CD4-positive, alpha-beta T cell treated with Interleukin-6 for 4 hours (primary cell): ENCODE results near the gene CLEC12A.
"Not testable (repeated sequence)": the region's sequence is repeated elsewhere in the genome, so short reads cannot be mapped to it uniquely, and the experiment has no call there.

Experiments used
- DNase-seq: peaks from one replicate; pipeline ENCODE4 v3.0.0-alpha.2; 2020; ENCODE audit warnings: mixed read lengths

CLEC12A gene

DNA sequence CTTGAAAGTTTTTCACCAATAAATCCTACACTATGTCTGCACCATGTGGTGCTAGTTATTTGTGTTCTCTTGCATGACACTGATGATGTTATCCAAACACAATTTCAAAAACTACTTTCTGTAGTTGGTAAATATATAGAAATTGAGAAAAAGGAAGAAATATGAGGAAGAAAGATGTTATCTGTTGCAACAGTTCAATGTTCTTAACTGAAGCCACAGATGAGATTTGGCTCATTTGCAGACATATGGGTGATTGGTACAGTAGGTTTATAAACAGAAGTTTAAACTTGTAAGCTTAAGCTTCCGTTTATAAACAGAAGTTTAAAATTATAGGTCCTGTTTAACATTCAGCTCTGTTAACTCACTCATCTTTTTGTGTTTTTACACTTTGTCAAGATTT, at the start of gene CLEC12A:
TSS of gene CLEC12A (plus strand) at position 229 of the 400 bp plus-strand sequence. CDS start 188 bp downstream, outside the sequence.
- no peak for DNase-seq

DNA sequence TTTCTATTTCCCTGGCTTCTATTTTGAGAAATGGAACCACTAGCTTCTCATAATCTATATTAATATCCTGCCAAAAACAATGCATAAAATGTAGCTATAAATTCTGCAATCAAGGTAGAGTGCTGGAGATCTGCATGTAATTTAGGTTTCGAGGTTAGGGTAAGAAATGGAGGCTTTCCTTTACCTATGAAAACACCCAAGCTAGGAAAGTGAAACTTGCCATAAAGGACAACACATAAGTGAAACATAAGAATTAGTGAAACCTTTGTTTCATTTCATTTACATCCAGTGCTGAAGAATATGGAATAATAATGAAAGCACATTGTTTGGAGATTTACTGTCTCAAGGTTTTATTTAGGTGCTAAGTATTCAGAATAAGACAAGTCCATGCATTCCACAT, 48.8 kb upstream of the CLEC12A start:
- no peak for DNase-seq

DNA sequence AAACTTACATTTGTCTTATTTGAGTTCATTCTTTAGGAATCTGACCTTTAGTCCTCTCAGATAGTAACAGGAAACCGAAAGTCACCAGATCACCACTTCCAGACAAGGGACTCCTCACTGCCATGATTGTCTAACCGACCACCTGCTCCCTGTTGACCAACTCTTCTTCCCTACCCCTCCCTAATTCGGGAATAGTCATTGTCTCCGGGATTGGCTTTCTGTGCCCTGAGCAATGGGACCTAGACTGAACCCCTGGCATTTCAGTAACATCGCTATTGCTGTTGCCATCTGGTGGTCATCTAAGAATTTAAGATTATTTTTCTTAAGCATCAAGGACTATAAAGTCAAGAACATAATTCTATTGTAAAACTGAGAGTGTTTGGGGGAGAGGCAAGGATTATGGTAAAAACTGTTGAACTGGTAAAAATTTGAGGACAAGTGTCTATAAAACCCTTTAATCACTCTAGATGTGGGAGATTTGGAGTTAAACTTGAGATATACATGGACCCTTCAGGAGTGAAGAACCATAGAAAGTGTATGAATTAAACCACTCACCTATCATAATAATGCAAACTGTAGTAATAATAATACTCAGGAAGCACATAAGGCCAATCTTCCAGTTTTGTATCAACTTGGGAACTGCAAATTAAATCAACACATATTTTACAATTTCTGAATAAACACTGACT, 45.4 kb upstream of the CLEC12A start:
- peak; percentile 26 for DNase-seq

DNA sequence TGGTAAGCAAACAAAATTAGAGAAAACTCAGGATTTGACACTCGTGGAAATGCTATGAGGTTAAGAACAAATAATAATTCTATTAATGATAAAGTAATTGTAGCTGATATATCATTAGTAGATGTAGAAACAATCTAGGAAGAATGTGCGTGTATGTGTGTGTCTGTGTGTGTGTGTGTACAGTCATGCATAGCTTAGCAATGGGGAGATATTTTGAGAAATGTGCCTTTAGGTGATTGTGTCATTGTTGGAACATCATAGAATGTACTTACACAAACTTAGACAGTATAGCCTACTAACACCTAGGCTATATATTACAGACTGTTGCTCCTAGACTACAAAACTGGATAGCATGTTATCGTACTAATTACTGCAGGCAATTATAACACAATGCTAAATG, 44.3 kb upstream of the CLEC12A start:
- DNase-seq: no peak

DNA sequence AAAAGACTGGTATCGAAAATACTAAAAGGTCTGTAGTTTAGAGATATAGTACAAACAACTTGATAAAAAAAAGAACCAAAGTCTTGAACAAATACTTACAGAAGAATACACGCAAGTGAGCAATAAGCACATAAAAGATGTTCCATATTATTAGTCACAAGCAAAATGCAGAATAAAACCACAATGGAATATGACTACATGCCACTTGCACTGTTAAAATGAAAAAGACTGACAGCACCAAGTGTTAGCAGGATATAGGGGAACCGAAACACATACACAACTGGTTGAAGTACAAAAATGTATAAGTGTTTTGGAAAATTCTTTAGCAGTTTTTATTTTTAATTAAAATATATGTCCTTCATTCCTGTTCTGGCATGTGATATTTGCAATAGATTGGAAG, 42.6 kb upstream of the CLEC12A start:
- DNase-seq: no peak

DNA sequence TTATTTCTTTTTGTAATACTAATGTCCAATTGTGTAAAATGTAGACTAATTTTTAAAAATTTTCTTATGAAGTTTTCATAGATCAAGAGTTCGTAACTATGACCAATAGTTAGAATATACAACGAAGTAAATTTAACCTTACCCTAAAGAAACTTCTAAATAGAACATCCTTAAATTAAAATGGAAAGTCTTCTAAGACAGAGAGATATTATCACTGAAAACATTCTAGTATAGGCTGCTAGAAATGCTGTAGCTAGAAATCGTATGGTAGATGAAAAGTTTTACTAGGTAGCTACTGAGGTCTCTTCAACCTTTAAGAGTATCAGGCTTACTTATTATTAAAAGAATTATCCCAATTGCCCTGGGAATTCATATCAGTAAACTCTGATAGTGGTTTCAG, 40.0 kb upstream of the CLEC12A start:
- DNase-seq: no peak

DNA sequence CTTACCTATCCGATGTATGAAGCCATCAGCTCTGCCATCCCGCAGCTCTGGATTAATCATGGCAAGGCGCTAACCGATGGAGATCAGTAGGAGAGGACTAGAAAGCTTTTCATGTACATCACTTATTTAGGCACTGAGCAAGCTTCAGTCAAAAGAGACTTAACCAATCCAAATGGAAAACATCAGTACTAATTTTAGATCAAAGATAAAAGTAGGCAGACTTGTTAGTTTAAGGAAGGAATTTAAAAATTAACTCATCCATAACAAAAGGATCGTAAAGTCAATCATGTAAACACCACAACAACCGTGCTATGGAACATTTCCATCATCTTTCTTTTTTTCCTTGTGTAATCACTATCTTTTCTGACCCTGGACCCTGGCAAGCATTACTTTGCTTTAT, 38.9 kb upstream of the CLEC12A start, which contains the start of gene CLEC2A:
TSS of gene CLEC2A (minus strand) at position 101 of the 400 bp plus-strand sequence. CDS start at position 60, 41 bp downstream.
- DNase-seq: no peak

DNA sequence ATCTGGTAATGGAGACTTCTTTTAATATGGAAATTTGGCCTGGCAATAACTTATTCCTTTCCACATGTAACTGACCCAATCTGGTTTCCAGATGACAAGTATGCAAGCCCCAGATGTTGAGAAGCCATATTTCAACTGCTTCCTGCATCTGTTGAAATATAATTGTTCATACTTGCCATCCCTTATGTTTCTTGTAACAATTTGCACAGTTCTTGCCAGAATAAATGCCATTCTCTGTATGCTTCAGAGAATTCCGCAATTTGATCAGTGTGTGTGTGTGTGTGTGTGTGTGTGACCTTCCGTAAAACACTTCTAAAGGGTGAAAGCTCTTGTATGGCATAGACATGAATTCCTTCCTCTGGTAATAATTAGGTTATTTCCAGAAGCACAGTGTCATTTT, 37.3 kb upstream of the CLEC12A start:
- no peak for DNase-seq

DNA sequence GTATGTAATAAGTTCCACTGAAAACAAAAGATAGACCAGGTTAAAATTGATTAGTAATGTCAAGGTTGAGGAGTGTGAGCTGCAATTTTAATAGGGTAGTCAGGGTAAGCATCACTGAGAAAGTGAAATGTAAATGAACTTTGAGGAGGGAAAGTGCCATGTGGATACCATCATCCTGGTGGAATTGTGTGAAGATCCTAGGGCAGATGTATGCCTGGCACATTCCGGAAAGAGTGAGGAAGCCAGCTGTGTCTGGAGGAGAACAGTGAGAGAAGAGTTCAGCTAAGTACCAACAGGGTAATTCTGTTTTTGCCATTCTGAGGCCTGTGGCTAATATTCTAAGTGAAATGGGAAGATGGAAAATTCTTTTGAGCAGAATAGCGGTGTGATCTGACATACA, 36.2 kb upstream of the CLEC12A start:
- no peak for DNase-seq

DNA sequence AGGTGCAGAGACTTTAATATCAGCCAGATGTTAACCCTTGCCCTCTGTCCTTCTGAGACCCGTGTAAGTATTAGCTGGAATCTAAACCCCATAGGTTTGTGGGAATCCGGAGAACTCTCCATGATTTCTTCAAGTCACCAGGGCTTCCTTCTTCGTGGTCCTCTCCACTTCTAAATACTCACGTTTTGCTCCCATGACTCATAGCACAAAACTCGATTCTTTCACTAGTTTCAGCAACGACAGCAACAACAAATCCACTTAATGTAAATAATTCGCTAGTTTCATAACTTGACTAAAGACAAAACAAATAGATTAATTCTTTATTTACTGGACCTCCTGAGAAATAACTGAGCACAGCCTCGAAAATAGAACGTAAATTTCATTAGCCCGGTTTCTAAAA, 34.6 kb upstream of the CLEC12A start:
- DNase-seq: no peak

DNA sequence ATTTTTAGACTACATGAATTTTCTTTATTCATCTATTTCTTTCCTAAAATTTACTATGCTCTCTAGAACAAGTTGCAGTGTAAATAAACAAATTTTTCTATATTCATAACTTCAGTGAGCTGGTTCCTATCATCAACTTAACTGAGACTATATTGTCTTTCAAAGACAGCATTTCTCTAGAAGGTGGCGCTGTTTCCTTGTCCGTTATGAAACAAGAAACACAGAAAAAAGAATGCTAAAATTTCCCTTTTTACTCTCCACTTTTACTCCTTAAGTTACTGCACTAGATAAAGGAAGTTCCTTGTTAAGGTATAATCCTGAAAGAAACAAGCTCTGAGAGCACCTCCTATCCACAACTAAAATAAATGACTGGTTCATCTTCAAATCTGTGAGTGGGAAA, 30.8 kb upstream of the CLEC12A start:
- peak; percentile 15 for DNase-seq

DNA sequence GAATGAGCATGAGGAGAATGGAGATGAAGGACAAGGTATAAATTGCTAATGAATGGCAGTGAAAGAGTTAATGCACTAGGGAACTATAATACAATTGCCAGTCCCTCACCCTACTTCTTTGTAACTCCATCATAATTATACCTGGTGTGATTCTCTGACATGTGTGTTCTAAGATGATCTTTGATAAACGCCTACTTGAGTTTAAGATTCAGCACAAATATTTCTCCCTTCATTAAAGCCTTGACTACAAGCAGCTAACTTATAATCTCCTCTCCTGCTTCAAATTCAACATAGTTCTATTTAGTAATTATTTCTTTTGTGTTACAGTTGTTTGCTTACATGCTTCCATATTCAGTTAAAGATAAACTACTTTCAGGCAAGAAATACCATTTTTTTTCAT, 29.4 kb upstream of the CLEC12A start:
- no peak for DNase-seq

DNA sequence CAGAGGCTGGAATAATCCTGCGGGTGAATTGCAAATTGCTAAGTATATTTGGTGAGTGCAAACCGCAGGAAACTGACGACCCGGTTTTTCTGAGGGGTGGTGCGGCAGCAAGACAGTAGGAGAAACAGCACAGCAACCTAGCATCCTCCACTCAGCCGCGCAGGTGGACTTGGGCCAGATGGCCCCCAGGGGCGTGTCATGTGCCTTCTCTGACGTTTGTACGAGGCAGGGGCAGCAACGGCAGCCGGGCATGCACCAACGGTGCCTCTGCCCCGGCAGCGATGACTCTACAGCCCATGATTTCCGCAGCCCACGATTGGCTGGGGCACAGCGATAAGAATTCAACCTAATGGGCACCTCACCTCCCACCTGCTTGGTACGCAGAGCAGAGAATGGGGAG, 28.0 kb upstream of the CLEC12A start:
- peak; percentile 14 for DNase-seq

DNA sequence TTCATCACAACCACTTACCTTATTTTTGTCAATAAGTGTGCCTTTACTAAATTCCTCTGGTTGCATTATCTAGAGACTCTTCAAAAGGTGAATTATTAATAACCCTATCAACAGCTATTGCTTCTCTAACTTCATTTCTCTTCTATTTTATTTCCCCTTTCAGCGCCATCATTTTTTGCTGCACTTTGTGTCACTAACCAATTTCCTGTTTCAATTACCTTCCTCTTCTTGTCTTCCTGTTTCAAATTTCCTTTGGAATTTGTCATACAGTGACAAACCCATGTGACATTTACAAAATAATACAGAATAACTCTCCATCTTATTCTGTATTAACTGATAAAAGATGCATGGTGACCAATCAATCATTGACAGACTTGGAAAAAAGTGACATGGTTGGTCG, 26.8 kb upstream of the CLEC12A start:
- no peak for DNase-seq

DNA sequence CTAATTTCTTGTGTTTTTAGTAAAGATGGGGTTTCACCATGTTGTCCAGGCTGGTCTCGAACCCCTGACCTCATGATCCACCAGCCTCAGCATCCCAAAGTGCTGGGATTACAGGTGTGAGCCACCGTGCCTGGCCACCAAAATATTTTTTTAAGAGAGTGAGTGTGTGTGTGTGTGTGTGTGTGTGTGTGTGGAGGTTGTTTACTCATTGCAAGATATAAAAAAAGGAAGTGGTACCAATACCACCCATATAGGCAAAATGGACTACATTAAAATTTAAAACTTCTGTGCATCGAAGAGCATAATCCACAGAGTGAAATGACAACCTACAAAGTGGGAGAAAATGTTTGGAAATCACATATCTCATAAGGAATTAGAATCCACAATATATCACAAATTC, 23.5 kb upstream of the CLEC12A start:
- no peak for DNase-seq

DNA sequence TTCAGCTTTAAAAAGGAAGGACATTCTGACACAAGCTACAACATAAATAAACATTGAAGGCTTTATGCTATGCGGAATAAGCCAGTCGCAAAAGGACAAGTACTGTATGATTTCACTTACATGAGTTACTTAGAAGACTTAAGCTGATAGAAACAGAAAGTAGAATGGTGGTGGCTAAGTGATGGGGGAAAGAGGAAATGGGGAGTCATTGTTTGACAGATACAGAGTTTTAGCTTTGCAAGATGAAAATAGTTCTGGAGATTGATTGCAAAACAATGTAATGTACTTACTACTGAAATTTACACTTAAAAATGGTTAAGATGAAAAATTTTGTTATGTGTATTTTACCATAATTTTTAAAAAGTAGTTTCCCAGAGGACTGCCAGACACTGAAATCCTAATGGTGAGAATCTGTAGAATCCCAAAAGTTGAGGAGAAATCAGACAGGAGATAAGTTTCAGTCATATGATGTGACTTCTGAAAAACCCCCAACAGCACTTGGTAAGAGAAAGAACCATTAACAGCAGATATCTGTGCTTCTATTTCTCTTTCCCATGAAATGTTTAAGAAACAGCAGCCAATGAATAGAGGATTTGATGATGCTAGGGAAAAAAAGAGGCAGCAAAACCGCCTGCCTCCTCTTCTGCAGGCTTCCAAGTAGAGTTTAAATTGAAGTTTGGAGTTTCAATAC, 22.5 kb upstream of the CLEC12A start:
- no peak for DNase-seq

DNA sequence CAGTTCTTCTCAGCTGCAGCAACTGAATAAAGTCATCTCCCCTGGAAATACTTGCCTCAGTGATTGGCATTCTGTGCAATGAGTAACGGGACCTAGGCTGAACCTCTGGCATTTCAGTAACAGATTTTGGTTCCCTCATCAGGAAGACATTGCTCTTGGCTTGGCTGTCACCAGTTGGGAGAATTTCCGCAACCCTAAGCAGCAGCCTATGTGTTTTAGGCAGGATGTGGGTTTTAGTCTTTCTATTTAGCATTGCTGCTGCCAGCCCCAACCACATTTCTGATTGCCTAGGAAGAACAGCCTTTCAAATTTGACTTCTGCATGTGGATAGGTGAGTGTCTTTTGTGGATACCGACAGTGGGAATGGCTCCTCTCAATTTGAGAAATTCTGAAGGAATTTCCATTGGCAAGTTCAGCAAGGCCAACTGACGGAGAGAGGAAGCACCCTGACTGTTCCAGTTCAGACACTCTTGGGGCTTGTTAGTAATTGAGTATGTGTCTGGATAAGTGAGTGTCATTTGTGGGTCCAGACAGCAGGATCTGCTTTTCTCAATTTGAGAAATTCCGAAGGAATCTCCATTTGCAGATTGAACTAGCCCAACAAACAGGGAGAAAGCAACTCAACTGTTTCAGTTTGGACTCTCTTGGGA, 20.1 kb upstream of the CLEC12A start:
- DNase-seq: peak; percentile 55

DNA sequence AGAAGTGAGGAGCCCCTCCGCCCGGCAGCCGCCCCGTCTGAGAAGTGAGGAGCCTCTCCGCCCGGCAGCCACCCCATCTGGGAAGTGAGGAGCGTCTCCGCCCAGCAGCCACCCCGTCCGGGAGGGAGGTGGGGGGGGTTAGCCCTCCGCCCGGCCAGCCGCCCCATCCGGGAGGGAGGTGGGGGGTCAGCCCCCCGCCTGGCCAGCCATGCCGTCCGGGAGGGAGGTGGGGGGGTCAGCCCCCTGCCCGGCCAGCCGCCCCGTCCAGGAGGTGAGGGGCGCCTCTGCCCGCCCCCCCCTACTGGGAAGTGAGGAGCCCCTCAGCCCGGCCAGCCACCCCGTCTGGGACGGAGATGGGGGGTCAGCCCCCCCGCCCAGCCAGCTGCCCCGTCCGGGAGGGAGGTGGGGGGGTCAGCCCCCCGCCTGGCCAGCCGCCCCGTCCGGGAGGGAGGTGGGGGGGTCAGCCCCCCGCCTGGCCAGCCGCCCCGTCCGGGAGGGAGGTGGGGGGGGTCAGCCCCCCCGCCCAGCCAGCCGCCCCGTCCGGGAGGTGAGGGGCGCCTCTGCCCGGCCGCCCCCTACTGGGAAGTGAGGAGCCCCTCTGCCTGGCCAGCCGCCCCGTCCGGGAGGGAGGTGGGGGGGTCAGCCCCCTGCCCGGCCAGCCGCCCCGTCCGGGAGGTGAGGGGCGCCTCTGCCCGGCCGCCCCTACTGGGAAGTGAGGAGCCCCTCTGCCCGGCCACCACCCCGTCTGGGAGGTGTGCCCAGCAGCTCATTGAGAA, 18.1 kb upstream of the CLEC12A start:
- DNase-seq: not testable (repeated sequence)

DNA sequence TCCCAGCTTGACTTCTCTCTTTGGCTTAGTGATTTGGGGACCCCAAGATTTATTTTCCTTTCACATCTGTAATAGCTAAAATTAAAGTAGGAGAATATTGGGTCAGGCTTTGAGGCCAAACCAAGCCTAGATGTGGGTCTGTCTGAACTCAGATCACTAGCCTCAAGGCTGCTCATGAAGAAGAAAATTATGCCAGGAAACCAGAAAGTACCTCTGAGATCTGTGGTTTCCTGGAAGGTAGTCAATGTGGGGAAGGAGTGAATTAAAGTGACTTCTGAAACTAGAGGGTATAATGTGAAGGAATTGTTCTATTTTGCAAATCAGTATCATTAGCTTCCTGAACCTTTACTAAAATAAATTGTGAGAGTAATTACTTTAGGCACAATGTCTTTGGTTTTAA, 13.4 kb upstream of the CLEC12A start:
- DNase-seq: no peak

DNA sequence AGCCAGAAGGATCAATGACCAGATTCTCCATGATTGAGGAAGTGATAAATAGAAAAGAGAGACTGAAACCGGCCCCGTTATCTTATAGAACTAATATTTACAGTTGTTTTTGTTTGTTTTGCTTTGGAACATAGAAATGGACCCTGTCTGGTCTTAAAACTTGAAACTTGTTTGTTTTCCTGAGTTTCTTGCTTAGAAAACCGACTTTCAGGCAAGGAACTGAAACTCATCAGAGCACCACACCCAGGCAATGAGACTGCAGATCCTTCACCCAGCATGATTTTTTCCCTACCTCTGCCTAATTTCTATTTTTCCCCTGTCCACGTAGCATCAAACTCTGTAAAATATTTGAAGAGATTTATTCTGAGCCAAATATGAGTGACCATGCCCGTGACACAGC, 10.6 kb upstream of the CLEC12A start:
- DNase-seq: no peak

DNA sequence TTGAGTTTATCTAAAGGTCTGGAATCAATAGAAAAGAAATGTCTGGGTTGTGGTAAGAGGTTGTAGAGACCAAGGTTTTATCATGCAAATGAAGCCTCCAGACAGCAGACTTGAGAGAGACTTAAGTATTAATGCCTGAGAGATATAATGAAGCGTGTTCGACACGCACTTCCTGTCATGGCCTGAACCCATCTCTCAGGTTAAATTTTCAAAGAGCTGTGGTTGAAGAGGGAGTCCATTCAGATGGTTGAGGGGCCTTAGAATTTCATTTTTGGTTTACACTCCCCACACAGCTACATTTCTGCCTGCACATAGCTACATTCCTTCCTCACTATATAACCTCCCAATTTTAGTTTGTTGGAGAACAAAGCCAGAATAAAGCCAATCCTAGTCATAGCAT, 10.1 kb upstream of the CLEC12A start:
- no peak for DNase-seq

DNA sequence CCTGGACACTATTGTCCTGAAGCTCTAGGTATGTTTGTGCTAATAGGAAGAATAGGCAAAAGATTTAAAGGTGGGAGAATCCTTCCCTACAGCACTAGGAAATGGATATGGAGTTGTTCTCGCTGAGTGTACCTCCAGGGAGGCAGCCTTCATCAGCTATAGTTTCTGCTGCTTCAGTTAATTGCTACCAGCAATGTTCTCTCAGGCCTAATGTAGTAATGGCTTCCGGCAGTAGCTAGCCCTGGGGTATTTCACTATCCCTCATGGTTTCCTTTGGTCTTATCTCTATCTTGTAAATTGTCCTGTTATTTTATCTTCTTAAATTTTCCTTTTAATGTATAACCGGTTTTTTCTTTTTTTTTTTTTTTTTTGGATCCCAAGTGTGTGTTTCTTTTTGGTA, 9.3 kb upstream of the CLEC12A start:
- no peak for DNase-seq

DNA sequence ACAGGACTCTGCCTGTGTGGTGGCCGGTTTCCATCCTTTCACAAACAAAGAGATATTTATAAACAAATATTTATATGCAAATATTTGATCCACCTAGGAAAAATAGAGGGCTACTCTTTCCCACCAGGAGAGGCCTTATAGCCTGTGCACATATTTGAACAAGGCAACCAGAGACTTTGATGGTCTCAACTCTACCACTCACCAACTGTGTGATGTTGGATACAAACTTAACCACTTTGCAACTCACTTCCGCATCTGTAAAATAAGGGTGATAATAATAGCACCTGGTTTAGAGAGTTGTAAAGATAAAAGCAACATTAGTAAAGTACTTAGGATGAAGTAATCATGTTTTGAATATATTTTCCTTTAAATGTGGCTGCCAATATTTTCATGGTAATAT, 1.5 kb upstream of the CLEC12A start:
- no peak for DNase-seq
